Erythroblast (primary cell): Measurements from ENCODE around the gene AEBP1.

Experiments
- DNase-seq, 2 experiments: peaks; one replicate each; lab custom pipeline; 2025; lab: John Stamatoyannopoulos, UW
- GATA1 ChIP-seq: IDR thresholded peaks from 2 replicates; pipeline ENCODE4 v1.6.1; 2011; ENCODE audit warnings: low read depth, mild to moderate bottlenecking, control low read depth, low read length, moderate library complexity
- POLR2A ChIP-seq: IDR thresholded peaks from 2 replicates; pipeline ENCODE4 v1.6.1; 2011; ENCODE audit warnings: mild to moderate bottlenecking, low read length

The AEBP1 gene

DNA sequence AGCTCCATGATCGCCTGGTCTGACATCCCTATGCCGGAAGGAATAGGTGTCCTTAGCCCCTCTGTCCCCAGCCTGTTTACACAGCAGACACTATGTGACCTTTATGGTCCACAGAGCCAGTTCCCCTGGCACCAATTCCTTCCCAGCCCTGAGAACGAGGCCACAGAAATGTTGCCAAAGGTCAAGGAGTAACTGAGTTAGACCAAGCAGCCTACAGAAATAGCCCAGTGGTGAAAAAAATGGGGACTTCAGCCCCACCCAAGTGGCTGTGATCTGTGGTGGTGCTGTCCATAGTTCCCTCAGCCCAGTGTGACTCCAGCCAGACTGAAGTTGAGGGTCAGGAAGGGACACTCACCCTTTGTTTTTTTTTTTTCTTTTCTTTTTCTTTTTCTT is 41.2 kb upstream of the AEBP1 start:
- no peak for DNase-seq

DNA sequence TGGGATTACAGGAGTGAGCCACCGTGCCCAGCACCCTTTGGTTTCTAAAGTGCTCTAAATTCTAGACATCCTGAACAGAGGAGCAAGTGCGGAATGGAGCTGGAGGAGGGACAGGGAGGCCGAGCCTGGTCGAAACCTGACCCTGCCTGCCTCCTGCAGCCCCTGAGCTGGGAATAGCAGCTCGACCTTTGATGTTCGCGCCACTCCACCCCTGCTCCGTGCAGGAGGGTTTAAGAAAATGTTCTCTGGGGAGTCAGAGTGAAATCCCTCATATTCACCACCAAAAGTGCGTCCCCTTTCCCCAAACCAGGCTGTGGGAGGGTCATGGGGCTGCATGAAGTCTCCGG is 40.6 kb upstream of the AEBP1 start:
- TF ChIP-seq GATA1 (no peak), POLR2A (no peak)
- no peak for DNase-seq

More for the DNA sequence above, 41.2 kb upstream of the AEBP1 start:
- TF ChIP-seq POLR2A (no peak), GATA1 (no peak)

DNA sequence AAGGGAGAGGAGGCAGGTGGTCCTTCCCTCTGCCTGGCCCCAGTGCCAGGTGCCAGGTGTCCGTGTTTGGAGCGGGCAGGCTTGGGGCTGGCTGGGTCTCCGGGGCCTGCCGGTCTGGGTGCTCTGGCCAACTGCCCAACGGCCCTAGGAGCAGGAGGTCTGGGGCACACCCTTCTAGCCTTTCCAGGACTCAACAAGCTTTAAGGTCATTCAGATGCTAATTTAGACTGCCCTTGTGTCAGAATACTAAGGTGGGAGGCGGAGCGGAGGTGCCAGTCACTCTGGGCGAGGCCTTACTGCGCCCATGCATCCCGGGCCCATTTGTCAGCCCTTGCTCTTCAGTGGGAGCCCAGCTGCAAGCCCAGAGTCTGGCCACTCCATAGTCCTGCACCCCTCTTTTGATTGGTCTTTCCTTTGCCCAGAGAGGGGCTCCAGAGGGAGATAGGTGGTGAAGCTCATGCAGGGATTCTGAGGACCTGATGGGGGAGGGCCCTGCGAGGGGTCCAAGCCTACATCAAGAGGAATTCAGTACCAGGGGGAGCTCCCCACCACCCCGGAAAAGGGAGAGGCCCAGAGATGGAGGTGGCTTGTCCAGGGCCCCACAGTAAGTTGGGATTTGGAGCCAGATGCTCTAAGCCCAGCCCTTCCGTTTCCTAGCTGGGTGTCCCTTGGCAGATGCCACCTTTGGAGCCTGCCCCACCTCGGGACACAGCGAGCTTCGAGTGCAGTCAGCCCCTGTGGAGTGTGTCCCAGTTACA is 40.1 kb upstream of the AEBP1 start:
- TF ChIP-seq GATA1 (no peak), POLR2A (no peak)
- no peak for DNase-seq

DNA sequence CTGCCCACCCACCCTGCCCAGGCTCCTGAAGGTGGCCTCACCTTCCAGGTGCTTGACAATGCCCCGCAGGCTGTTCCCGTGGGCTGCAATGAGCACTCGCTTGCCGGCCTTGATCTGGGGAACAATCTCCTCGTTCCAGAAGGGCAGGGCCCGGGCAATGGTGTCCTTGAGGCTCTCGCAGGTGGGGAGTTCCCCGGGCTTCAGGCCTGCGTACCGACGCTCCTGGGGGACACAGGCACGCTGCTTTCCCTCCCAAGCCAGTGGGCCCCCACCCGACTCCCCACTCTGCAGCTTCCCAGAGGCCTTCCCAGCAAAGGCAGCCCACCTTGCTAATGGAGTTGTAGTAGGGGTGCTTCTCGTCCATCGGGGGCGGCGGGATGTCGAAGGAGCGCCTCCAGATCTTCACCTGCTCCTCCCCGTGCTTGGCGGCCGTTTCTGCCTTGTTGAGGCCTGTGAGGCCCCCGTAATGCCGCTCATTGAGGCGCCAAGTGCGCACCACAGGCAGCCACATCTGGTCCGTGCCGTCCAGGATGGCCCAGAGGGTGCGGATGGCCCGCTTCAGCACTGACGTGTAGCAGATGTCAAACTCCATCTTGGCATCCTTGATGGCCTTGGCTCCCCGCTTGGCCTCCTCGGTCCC is 39.2 kb upstream of the AEBP1 start:
- TF ChIP-seq GATA1 (no peak), POLR2A (peak; percentile 7)
- no peak for DNase-seq

DNA sequence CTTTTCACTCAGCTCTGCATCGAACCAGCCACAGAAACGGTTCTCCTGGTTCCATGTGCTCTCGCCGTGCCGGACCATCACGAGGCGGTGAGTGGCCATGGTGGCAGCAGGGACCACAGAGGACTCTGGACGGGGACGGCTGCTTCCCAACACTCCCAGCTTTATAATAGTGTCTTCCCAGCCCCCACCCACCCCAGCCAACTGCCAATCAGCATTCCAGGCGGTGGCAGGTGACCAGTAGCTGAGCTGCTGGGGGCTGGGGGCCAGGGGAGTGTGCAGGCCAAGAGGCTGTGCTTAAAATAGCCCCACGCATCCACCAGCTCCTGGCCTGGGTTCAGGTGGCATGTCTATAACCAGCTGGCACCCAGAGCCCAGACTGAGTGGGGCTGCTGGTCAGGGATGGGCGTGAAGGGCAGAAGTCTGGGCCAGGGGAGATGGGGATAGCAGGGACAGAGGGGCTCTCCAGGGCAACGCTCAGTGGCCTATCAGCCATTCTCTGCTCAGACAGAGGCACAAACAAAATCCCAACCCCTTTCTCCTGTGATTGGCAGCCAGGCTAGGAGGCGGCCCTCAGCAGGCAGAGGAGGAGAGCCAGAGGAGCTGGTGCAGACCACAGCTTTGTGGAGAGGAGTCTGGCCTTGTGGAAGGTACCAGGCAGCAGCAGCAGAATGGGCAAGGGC is 38.6 kb upstream of the AEBP1 start, which contains the start of gene PGAM2:
PGAM2 (minus strand) TSS at position 137 of the 680 bp plus-strand sequence; CDS start at position 99, 38 bp downstream.
- no peak for DNase-seq
- TF ChIP-seq POLR2A (no peak), GATA1 (no peak)

DNA sequence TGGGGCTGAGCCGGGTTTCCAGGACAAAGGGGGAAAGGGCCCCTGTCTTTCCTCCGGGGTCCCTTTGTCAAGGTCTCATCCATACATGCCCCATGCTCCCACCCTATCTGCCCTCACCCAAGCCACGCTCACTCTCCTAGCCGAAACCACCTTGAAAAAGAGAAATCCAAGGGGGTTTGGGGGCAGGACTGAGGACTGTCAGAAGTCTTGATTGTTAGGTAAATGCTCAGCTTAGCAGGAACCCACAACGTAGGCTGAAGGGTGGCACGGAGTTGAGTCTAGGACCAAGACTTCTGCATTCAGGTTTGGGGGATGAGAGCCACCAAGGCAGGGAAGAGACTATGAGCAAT is 38.1 kb upstream of the AEBP1 start:
- no peak for TF ChIP-seq GATA1
- TF ChIP-seq POLR2A = no peak

DNA sequence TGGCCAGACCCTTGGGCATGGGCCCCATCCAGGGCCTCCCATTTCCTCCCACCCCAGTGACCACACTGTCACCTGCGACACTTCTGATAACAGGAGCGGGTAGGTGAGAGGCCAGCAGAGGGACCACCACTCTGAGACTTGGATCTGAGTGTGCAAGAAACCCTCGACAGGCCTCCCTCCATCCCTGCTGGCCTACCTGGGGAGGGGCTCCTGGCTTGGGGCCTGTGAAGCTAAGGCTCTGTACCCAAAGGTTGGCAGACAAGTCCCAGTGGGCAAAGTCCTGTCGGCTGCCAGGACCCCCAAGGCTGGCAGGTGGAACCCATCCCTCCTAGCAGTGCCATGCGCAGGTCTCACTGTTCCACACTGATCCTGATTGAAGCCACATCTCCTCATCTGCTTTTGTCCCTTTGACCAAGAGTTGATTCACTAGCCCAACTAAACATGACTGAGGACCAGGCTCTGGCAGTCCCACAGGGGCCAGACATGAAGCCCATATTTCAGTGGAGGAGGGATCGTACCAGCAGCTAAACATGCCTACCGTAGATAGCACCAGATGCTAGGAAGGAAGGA is 37.6 kb upstream of the AEBP1 start:
- TF ChIP-seq GATA1 (no peak), POLR2A (no peak)
- DNase-seq = no peak

More for the DNA sequence above, 38.1 kb upstream of the AEBP1 start:
- no peak for DNase-seq

DNA sequence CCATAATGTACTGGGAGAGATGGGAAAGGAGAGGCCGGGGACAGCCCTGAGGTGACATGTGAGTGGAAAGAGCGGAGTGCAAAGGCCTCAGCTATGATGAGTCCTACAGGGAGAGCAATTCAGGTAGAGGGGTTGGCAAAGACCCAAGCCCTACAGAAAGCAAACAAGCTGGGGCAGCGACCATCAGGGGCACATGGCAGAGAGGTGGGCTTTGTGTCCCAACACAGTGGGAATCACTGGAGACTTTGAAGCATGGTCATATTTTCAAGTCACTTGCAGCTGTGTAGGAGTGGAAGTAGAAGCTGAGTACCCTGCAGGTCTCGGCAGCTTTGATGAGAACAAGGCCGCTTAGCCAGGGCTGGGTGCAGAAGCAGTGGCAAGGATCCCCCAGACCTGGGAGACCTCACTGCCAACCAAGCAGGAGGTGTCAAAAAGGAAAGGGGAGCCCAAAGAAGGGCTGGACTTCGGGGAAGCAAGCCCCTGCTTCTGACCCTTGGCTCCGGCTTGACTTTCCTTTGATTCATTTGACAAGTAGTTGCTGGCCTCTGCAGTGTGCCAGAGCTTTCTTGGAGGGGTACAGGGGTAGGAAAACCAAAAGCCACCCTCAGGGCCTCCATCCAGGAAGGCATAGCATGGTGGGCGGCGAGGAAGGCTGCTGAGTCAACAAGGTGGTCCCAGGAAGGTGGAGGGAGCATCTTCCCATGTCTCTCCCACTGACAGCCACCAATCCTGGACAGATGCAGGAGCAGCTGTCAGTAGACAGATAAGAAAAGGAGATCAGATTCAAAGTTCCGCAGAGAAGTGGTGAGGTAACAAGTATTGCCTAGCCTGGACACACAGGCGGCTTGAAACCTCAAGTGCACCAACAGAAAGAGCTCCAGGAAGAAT is 36.8 kb upstream of the AEBP1 start:
- no peak for DNase-seq
- no peak for TF ChIP-seq POLR2A
- TF ChIP-seq GATA1 = no peak

DNA sequence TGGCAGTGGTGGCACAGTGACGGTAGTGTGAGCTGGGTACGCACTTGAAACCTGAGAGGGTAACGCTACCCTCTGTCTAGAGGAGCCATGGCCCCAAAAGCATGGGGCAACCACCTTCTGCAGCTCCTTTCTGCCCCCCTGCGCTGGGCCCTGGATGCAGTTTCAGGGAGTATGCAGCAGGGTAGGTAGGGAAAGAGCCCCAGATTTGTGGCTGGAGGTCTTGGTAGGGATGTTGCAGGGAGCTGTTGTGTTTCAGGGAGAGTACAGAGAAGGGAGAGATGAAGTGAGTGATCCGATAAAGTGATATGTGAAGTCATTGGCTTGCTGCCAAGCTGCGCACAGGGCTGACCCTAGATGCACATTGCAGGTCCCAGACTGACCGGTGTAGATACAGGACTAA is 36.1 kb upstream of the AEBP1 start:
- TF ChIP-seq GATA1 = no peak
- TF ChIP-seq POLR2A = no peak

DNA sequence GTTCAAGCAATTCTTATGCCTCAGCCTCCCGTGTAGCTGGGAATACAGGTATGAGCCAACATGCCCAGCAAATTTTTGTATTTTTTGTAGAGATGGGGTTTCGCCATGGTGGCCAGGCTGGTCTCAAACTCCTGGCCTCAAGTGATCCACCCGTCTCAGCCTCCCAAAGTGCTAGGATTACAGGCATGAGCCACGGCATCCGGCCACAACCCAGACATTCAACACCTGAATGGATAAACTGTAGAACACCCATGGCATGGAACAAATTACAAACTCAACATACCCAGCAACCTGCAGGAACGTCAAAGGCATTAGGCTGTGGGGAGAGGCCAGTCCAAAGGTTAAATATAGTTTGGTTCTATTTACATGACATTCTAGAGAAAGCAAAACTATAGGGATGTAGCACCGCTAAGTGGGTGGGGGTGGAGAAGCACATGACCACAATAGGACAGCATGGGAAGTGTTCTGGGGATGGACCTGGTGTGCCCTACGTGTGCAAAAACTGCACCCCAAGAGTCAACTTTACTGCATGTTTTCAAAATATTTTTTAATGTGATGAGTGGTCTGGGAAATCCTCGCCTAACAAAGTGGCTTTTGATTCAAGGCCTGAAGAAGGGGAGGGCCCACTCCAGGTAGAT is 32.3 kb upstream of the AEBP1 start:
- TF ChIP-seq GATA1 = no peak
- no peak for TF ChIP-seq POLR2A
- DNase-seq = no peak

More for the DNA sequence above, 36.1 kb upstream of the AEBP1 start:
- DNase-seq = peak in 1 of 2 experiments; percentile 33

DNA sequence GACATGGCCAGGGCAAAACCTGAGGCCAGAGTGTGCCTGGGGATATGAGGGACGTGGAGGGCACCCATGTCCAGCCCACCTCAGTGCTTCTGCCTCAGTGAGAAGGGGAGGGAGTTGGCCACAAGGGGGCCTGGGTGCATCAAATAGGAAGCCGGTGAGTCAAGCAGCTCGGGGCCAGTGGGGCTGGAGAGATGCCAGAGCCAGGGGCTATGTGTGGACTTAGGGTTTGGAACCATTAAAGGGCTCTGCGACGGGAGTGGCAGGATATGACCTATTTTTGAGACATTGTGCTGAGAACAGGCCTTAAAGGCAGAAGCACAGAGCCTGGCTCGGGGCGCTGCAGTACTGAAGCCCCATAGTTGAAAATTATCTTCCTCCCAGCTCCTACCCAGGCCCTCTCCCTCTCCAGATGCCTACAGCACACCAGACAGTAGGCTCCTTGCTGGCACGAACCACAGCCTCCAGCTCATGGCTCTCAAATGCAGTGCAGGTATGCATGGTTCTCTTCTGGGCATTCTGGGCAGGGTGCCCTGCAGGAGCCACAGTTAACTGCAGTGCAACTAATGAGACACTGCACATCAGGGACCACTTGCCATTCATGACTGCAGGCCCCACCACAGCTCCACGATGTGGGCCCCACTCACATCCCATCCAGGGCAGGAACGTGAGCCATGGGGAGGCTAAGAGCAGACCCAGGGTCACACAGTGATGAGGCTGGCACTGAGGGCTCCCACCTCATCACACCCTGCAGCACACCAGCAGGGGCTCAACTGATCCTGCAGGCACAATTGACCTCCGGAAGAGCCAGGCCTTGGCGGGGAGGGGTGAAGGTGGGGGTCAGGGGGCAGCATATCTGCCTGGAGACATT is 31.5 kb upstream of the AEBP1 start:
- TF ChIP-seq GATA1 = no peak
- TF ChIP-seq POLR2A = no peak
- DNase-seq = peak; percentile 57 to 64

DNA sequence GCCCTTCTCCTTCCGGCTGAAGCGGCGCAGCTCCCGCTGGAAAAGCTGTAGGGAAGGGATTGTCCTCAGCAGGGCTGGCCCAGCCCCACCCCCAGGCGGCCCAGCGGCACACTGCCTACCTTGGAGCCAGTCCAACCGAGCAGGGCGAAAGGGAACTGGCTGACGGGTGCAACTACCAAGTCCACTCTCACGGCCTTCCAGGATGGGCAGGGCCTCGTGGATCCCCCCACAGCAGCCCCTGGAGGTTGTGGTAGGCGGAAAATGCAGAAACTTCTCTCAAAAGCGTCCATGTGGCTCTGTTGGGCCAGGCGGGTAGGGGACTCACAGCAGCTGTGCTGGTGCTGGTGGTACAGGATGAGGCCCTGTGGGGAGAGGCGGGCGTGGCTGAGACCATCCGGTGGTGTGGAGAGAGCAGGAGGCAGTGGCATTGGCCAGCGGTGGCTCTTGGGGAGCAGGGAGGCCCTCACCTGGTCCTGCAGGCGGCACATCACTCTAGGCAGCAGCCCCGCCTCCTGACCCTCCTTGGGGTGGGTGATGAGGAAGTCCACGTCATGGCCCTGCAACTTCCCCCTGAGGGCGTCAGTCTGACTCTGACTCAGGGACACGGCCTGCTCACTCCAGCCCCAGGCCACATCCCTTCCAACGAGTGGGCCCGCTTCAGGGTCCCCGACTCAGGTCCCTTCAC is 30.3 kb upstream of the AEBP1 start:
- TF ChIP-seq GATA1 = no peak
- TF ChIP-seq POLR2A = no peak
- DNase-seq = peak in 1 of 2 experiments; percentile 17
